ENCODE data around the gene FUZ.

- TF ChIP-seq CTCF (IDR thresholded peaks at IDR 0.05) (no peak), POLR2A (IDR thresholded peaks at IDR 0.05; ENCODE audit: low read depth) (no peak)
Observed at GRCh38 chr19:49816590-49816989, 3.5 kb upstream of the FUZ start.
